H1 (cell line): ENCODE data around the gene ZNF488. TPM values are rescaled to one million over a fixed set of nuclear protein-coding genes. Genes with fewer than 3 reads are reported as not detected.

Source experiments
- CTCF ChIA-PET: fragments of 300-600 bp; sonication (Branson Sonifier 250); formaldehyde crosslinking; loops from one replicate; lab custom pipeline; 2021; ENCODE audit not compliant: partially characterized antibody; lab: Charles Lee
- POLR2A ChIA-PET: fragments of 300-600 bp; sonication (Branson Sonifier 250); formaldehyde crosslinking; loops from one replicate; lab custom pipeline; 2021; ENCODE audit warnings: inconsistent platforms; ENCODE audit not compliant: partially characterized antibody; lab: Charles Lee
- DNase-seq, 2 experiments: peaks; one replicate each; pipeline versions ENCODE4 v3.0.0 to v3.0.0-alpha.2; 2010 to 2022; ENCODE audit warnings: low spot score in 2 of 2, low read depth in 1 of 2, mixed read lengths in 1 of 2
- FAIRE-seq: peaks from 2 replicates; lab custom pipeline; 2011; peaks lifted over from hg19 to GRCh38; lab: Jason Lieb, UNC
- H2AFZ ChIP-seq: 2 replicates; pipeline ENCODE4 v1.8.1; 2012; ENCODE audit warnings: low read length, inconsistent platforms
- H2AK5ac ChIP-seq: 2 replicates; pipeline ENCODE4 v1.6.1; 2013; ENCODE audit warnings: low read depth, low read length
- H2BK120ac ChIP-seq: replicated peaks from 2 replicates; pipeline ENCODE3; 2013; ENCODE audit warnings: low read depth, low read length, inconsistent platforms
- H2BK12ac ChIP-seq: 2 replicates; pipeline ENCODE4 v1.6.1; 2013; ENCODE audit warnings: low read depth, low read length
- H2BK15ac ChIP-seq: 2 replicates; pipeline ENCODE4 v1.6.1; 2013; ENCODE audit warnings: low read length
- H2BK20ac ChIP-seq: 2 replicates; pipeline ENCODE4 v1.6.1; 2013; ENCODE audit warnings: low read length
- H2BK5ac ChIP-seq: 2 replicates; pipeline ENCODE4 v1.6.1; 2013; ENCODE audit warnings: low read depth, low read length
- H3K14ac ChIP-seq: 2 replicates; pipeline ENCODE4 v1.6.1; 2013; ENCODE audit warnings: inconsistent platforms; ENCODE audit not compliant: insufficient read length
- H3K18ac ChIP-seq: 2 replicates; pipeline ENCODE4 v1.6.1; 2013; ENCODE audit warnings: low read length; ENCODE audit errors: extremely low read depth
- H3K23ac ChIP-seq: 2 replicates; pipeline ENCODE4 v1.6.1; 2013; ENCODE audit warnings: inconsistent platforms; ENCODE audit not compliant: insufficient read length
- H3K23me2 ChIP-seq: 2 replicates; pipeline ENCODE4 v1.6.1; 2013; ENCODE audit warnings: low read depth, low read length
- H3K27ac ChIP-seq: 2 replicates; pipeline ENCODE4 v1.6.1; 2011; ENCODE audit warnings: low read depth, low read length, inconsistent platforms
- H3K27me3 ChIP-seq, 4 experiments: replicated peaks in 1 of 4; 1 replicate in 1 of 4; 2 replicates in 3 of 4; pipeline versions ENCODE4 v1.6.1 to v1.8.1; 2011 to 2013; ENCODE audit warnings: low read length in 3 of 4, mild to moderate bottlenecking in 3 of 4, inconsistent platforms in 2 of 4, mixed read lengths in 2 of 4, moderate library complexity in 1 of 4; ENCODE audit not compliant: control insufficient read depth in 3 of 4, insufficient read depth in 3 of 4; ENCODE audit errors: extremely low read depth in 1 of 4
- H3K36me3 ChIP-seq, 4 experiments: 2 replicates each; pipeline versions ENCODE4 v1.6.1 to v1.8.1; 2011 to 2013; ENCODE audit warnings: mild to moderate bottlenecking in 4 of 4, low read length in 3 of 4, moderate library complexity in 2 of 4, control low read depth in 1 of 4, inconsistent platforms in 1 of 4; ENCODE audit not compliant: insufficient read depth in 4 of 4, control insufficient read depth in 2 of 4
- H3K4ac ChIP-seq: replicated peaks from 2 replicates; pipeline ENCODE3; 2013; ENCODE audit warnings: low read length, low read depth, mixed read lengths, inconsistent platforms; ENCODE audit not compliant: insufficient read length
- H3K4me1 ChIP-seq, 4 experiments: replicated peaks in 1 of 4; 1 replicate in 1 of 4; 2 replicates in 3 of 4; pipeline versions ENCODE4 v1.6.1 to v1.8.1; 2011 to 2013; ENCODE audit warnings: low read length in 3 of 4, inconsistent platforms in 2 of 4, mixed read lengths in 1 of 4; ENCODE audit not compliant: insufficient read depth in 4 of 4, control insufficient read depth in 3 of 4
- H3K4me2 ChIP-seq, 2 experiments: 2 replicates each; pipeline versions ENCODE4 v1.6.1 to v1.8.1; 2011 to 2013; ENCODE audit warnings: low read depth in 2 of 2, low read length in 2 of 2, control low read depth in 1 of 2, inconsistent platforms in 1 of 2, mild to moderate bottlenecking in 1 of 2; ENCODE audit not compliant: insufficient read depth in 1 of 2
- H3K4me3 ChIP-seq, 4 experiments: fragments of 200-600, 300-600 bp in 1 of 4; sonication (generic), shearing (Covaris generic), sonication (Bioruptor Twin) in 1 of 4; 2 replicates each; pipeline versions ENCODE4 v1.5.1 to v1.8.1; 2011 to 2016; ENCODE audit warnings: low read length in 4 of 4, low read depth in 3 of 4, control low read depth in 2 of 4, inconsistent platforms in 2 of 4, mild to moderate bottlenecking in 2 of 4, mixed read lengths in 1 of 4, moderate library complexity in 1 of 4; ENCODE audit not compliant: insufficient read depth in 2 of 4; ENCODE audit errors: extremely low read depth in 1 of 4
- H3K56ac ChIP-seq: replicated peaks from 2 replicates; pipeline ENCODE3; 2013; ENCODE audit warnings: low read depth, mild to moderate bottlenecking, mixed read lengths, low read length, inconsistent platforms; ENCODE audit not compliant: insufficient read length
- H3K79me1 ChIP-seq: 2 replicates; pipeline ENCODE4 v1.6.1; 2013; ENCODE audit warnings: low read depth, low read length, control low read depth
- H3K79me2 ChIP-seq, 2 experiments: 2 replicates each; pipeline versions ENCODE4 v1.6.1 to v1.8.1; 2012 to 2013; ENCODE audit warnings: low read length in 2 of 2, mild to moderate bottlenecking in 2 of 2, inconsistent platforms in 1 of 2; ENCODE audit not compliant: insufficient read depth in 2 of 2, control insufficient read depth in 1 of 2
- H3K9ac ChIP-seq, 4 experiments: replicated peaks in 1 of 4; 1 replicate in 1 of 4; 2 replicates in 3 of 4; pipeline versions ENCODE4 v1.6.1 to v1.8.1; 2011 to 2013; ENCODE audit warnings: low read depth in 3 of 4, low read length in 3 of 4, control low read depth in 2 of 4, mild to moderate bottlenecking in 2 of 4, moderate library complexity in 2 of 4, inconsistent platforms in 1 of 4; ENCODE audit errors: extremely low read depth in 1 of 4
- H3K9me3 ChIP-seq, 2 experiments: 2 replicates each; pipeline versions ENCODE4 v1.6.1 to v1.8.1; 2012 to 2013; ENCODE audit warnings: mild to moderate bottlenecking in 2 of 2, moderate library complexity in 2 of 2, control low read depth in 1 of 2, inconsistent platforms in 1 of 2, low read depth in 1 of 2, low read length in 1 of 2, mixed read lengths in 1 of 2; ENCODE audit not compliant: insufficient read depth in 2 of 2
- H4K20me1 ChIP-seq, 2 experiments: replicated peaks in 1 of 2; 2 replicates each; pipeline versions ENCODE3 to v1.8.1; 2011 to 2013; ENCODE audit warnings: inconsistent platforms in 2 of 2, low read length in 2 of 2, mild to moderate bottlenecking in 1 of 2; ENCODE audit not compliant: insufficient read depth in 2 of 2, control insufficient read depth in 1 of 2
- H4K5ac ChIP-seq: 2 replicates; pipeline ENCODE4 v1.6.1; 2013; ENCODE audit warnings: low read length, low read depth, mixed read lengths, inconsistent platforms; ENCODE audit not compliant: insufficient read length
- H4K8ac ChIP-seq: 2 replicates; pipeline ENCODE4 v1.8.0; 2013; ENCODE audit warnings: mild to moderate bottlenecking, moderate library complexity, low read length, inconsistent platforms; ENCODE audit not compliant: insufficient read depth; ENCODE audit errors: extremely low read depth
- H4K91ac ChIP-seq: replicated peaks from 2 replicates; pipeline ENCODE3; 2013; ENCODE audit warnings: low read length, mixed read lengths, inconsistent platforms; ENCODE audit not compliant: insufficient read length
- CTBP2 ChIP-seq: IDR thresholded peaks from 2 replicates; pipeline ENCODE4 v1.7.0; 2011; ENCODE audit warnings: borderline replicate concordance, mild to moderate bottlenecking, moderate library complexity, mixed read lengths, low read length; ENCODE audit not compliant: insufficient read depth, insufficient read length
- KDM4A ChIP-seq: IDR thresholded peaks from one replicate; pipeline ENCODE4 v1.7.1; 2012; ENCODE audit warnings: low read depth, mild to moderate bottlenecking, moderate library complexity, low read length, inconsistent platforms; ENCODE audit not compliant: severe bottlenecking
- KDM5A ChIP-seq: fragments of 200-600 bp; IDR thresholded peaks from 2 replicates; pipeline ENCODE4 v1.7.1; 2012; ENCODE audit warnings: mild to moderate bottlenecking, low read length, inconsistent platforms, mixed read lengths
- PHF8 ChIP-seq: fragments of 200-600 bp; sonication (generic); conservative IDR thresholded peaks from 2 replicates; pipeline ENCODE4 v1.7.1; 2012; ENCODE audit warnings: low read depth, mild to moderate bottlenecking, inconsistent platforms, low read length, moderate library complexity
- POLR2AphosphoS5 ChIP-seq: IDR thresholded peaks from 2 replicates; pipeline ENCODE4 v1.6.1; 2011; ENCODE audit warnings: low read depth, low read length
- SP4 ChIP-seq: IDR thresholded peaks from 2 replicates; pipeline ENCODE4 v1.6.1; 2012; ENCODE audit warnings: low read length, inconsistent platforms
- SUZ12 ChIP-seq: fragments of 200-600 bp; sonication (generic); IDR thresholded peaks from 2 replicates; pipeline ENCODE4 v1.6.1; 2012; ENCODE audit warnings: mild to moderate bottlenecking, inconsistent platforms, low read length, moderate library complexity, mixed read lengths
- TAF1 ChIP-seq: IDR thresholded peaks from 2 replicates; pipeline ENCODE4 v1.6.1; 2011; ENCODE audit warnings: mild to moderate bottlenecking, low read depth, low read length
- TBP ChIP-seq: IDR thresholded peaks from 2 replicates; pipeline ENCODE4 v1.6.1; 2011; ENCODE audit warnings: low read depth, low read length, improper control_type of control experiment
- TCF12 ChIP-seq: IDR thresholded peaks from 2 replicates; pipeline ENCODE4 v1.6.1; 2011; ENCODE audit warnings: low read depth, mild to moderate bottlenecking, low read length
- YY1 ChIP-seq: IDR thresholded peaks from 2 replicates; pipeline ENCODE4 v1.6.1; 2011; ENCODE audit warnings: low read depth, mild to moderate bottlenecking, low read length
- WGBS, 2 experiments: shearing (Covaris generic) in 1 of 2; methylation state at CpG; one replicate each; pipeline versions ENCODE4 v1.1.6 to v1.1.7; 2013 to 2015; ENCODE audit warnings: low lambda C conversion rate in 2 of 2, mixed read lengths in 2 of 2, inconsistent platforms in 1 of 2, low coverage in 1 of 2, missing lambda C conversion rate in 1 of 2; ENCODE audit not compliant: insufficient replicate concordance in 2 of 2, insufficient coverage in 1 of 2, insufficient read length in 1 of 2; ENCODE audit errors: extremely low coverage in 1 of 2, missing lambda C conversion rate in 1 of 2; 5-methylcytosine and 5-hydroxymethylcytosine counted together
- polyA plus RNA-seq, 7 experiments: library from polyadenylated mRNA; depleted of rRNA in 3 of 7; stranded (reverse) in 5 of 7; unstranded in 2 of 7; fragments of >200 nt in 5 of 7; fragments of 200-250 nt in 2 of 7; gene quantifications; 1 replicate in 5 of 7; 2 replicates in 1 of 7; 4 replicates in 1 of 7; pipeline versions ENCODE4 v1.2.1 to v1.2.3, GENCODE V29; 2011 to 2013; ENCODE audit warnings: missing spikeins in 2 of 7, mixed read lengths in 2 of 7
- total RNA-seq: library from RNA; stranded (reverse); fragmentation: NEBNext Ultra II Directional; extraction: Animal tissue kit (Norgen Biotek cat#: 25700); gene quantifications from 2 replicates; pipeline ENCODE4 v1.2.1, GENCODE V29; 2021
- TF ChIP-seq, protein P1 (sequence below): IDR thresholded peaks from 2 replicates; pipeline ENCODE4 v1.6.1; 2012; ENCODE audit warnings: inconsistent platforms

ZNF488 gene
- total and polyA plus RNA-seq, 2 of the 8 experiments (the other 6 are each of a cell fraction or from before 2014, with no cell fraction given), result 7.9 to 11.4 TPM

DNA sequence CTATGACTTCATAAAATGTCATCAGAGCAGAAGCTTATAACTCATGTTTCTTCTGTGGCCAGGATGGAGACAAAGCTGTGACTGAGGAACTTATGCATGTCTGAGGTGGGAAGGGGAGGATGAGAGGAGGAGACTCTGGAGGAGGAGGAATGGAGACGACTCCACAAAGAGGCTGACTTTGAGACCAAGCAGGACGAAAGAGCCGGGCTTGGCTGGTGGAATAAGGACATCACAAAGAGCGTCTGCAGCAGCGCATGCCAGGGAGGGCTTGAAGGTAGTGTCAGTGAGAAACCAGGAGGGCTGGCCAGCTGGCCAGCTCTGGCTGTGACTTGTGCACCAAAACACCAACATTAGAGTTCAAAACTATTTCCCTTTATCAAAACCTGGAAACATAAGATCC is 68.0 kb downstream of the ZNF488 start:
- Histone ChIP-seq H3K4me1 (no peaks in the 10 kb centered on the region), H4K8ac (no peak overlapping the region), H3K27ac (no peak overlapping the region), H2BK120ac (no peak overlapping the region), H3K79me1 (no peaks in the 10 kb centered on the region), H3K23ac (no peak overlapping the region), H3K36me3 (no peaks in the 10 kb centered on the region), H2AK5ac (no peak overlapping the region), H3K4ac (no peak overlapping the region), H2BK12ac (no peak overlapping the region), H4K20me1 (no peaks in the 10 kb centered on the region), H2BK20ac (no peak overlapping the region), H3K56ac (no peak overlapping the region), H3K27me3 (no peaks in the 10 kb centered on the region), H3K18ac (no peak overlapping the region), H3K14ac (no peak overlapping the region), H3K79me2 (no peaks in the 10 kb centered on the region), H2AFZ (no peak overlapping the region), H2BK5ac (no peak overlapping the region), H3K9me3 (no peaks in the 10 kb centered on the region), H4K91ac (no peak overlapping the region), H3K23me2 (no peaks in the 10 kb centered on the region), H2BK15ac (no peak overlapping the region), H3K9ac (no peak overlapping the region), H3K4me2 (no peak overlapping the region), H4K5ac (no peak overlapping the region), H3K4me3 (no peak overlapping the region)
- TF ChIP-seq PHF8 (no peak), TAF1 (no peak), KDM5A (no peak), POLR2AphosphoS5 (no peak), SP4 (no peak), TBP (no peak), YY1 (no peak), SUZ12 (no peak), KDM4A (no peak), TCF12 (no peak), CTBP2 (no peak)
- TF ChIP-seq, protein P1, sequence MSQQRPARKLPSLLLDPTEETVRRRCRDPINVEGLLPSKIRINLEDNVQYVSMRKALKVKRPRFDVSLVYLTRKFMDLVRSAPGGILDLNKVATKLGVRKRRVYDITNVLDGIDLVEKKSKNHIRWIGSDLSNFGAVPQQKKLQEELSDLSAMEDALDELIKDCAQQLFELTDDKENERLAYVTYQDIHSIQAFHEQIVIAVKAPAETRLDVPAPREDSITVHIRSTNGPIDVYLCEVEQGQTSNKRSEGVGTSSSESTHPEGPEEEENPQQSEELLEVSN, result no peak
- CTCF ChIA-PET, result interaction anchor here (0.8 to 11.8 kb wide), 8 partner anchors 9 to 304 kb away, joined by 3 to 201 read pairs (median 6); no protein-coding TSS in a partner anchor
- no peak for DNase-seq
- POLR2A ChIA-PET, result interaction anchor here (1.2 kb wide), 1 partner anchor 68 kb away, joined by 4 read pairs; the partner anchor contains the start of gene ZNF488
- no peak for FAIRE-seq
- 88% methylated on average over 5 of the region's 5 CpGs; no CpG with 5 or more reads in 1 of the 2 experiments for whole genome bisulfite sequencing, 2 experiments
